GM23338 (cell line): ENCODE results near the gene KIAA2012. TPM values are rescaled to one million over a fixed set of nuclear protein-coding genes. Genes with fewer than 3 reads are reported as not detected.

ENCODE experiments used
- ATAC-seq: fragments of 200-7000 bp; cut with Tn5 transposase; 3 replicates; pipeline ENCODE4 v1.9.1; 2020
- DNase-seq: peaks from one replicate; pipeline ENCODE4 v3.0.0-alpha.2; 2015; ENCODE audit warnings: low spot score
- H2AFZ ChIP-seq: fragments of 200-600 bp; sonication (generic); 2 replicates; pipeline ENCODE4 v1.8.0; 2016; ENCODE audit warnings: antibody characterized with exemption, mild to moderate bottlenecking, moderate library complexity
- H3F3A ChIP-seq: fragments of 200-600 bp; sonication (generic); replicated peaks from 2 replicates; pipeline ENCODE4 v1.8.0; 2017; ENCODE audit warnings: antibody characterized with exemption, mixed run types, low read depth
- H3K27ac ChIP-seq: fragments of 200-600 bp; sonication (generic); 2 replicates; pipeline ENCODE4 v1.6.1; 2016; ENCODE audit warnings: low read depth
- H3K27me3 ChIP-seq: fragments of 200-600 bp; sonication (generic); 2 replicates; pipeline ENCODE4 v1.8.0; 2016; ENCODE audit warnings: mild to moderate bottlenecking, mixed run types, moderate library complexity; ENCODE audit not compliant: insufficient read depth
- H3K36me3 ChIP-seq: fragments of 200-600 bp; sonication (generic); 2 replicates; pipeline ENCODE4 v1.8.0; 2016; ENCODE audit warnings: mild to moderate bottlenecking; ENCODE audit not compliant: insufficient read depth
- H3K4me1 ChIP-seq: fragments of 200-600 bp; sonication (generic); 2 replicates; pipeline ENCODE4 v1.8.0; 2016; ENCODE audit warnings: mild to moderate bottlenecking, moderate library complexity; ENCODE audit not compliant: insufficient read depth
- H3K4me2 ChIP-seq: fragments of 200-600 bp; sonication (generic); 2 replicates; pipeline ENCODE4 v1.7.1; 2017; ENCODE audit warnings: mixed run types
- H3K4me3 ChIP-seq: fragments of 200-600 bp; sonication (generic); 2 replicates; pipeline ENCODE4 v1.6.1; 2016; ENCODE audit warnings: mixed run types
- H3K79me2 ChIP-seq: fragments of 200-600 bp; sonication (generic); replicated peaks from 2 replicates; pipeline ENCODE4 v1.8.0; 2017; ENCODE audit warnings: mild to moderate bottlenecking; ENCODE audit not compliant: insufficient read depth
- H3K9me2 ChIP-seq: fragments of 200-600 bp; sonication (generic); 2 replicates; pipeline ENCODE4 v1.8.0; 2017; ENCODE audit not compliant: insufficient read depth
- H4K20me1 ChIP-seq: fragments of 200-600 bp; sonication (generic); replicated peaks from 2 replicates; pipeline ENCODE4 v1.8.0; 2017; ENCODE audit warnings: mild to moderate bottlenecking; ENCODE audit not compliant: insufficient read depth
- H3K27ac Mint-ChIP-seq: 2 replicates; pipeline ENCODE4 v1.8.0; 2020; ENCODE audit warnings: inconsistent platforms, mild to moderate bottlenecking, moderate library complexity, mixed read lengths
- H3K27me3 Mint-ChIP-seq: 3 replicates; pipeline ENCODE4 v1.8.0; 2022; ENCODE audit warnings: low read depth, mild to moderate bottlenecking, moderate library complexity, mixed read lengths, inconsistent platforms; ENCODE audit not compliant: insufficient read depth, poor library complexity
- H3K36me3 Mint-ChIP-seq: 3 replicates; pipeline ENCODE4 v1.8.0; 2021; ENCODE audit warnings: low read depth, mild to moderate bottlenecking, inconsistent platforms, moderate library complexity, mixed read lengths
- H3K4me1 Mint-ChIP-seq: 3 replicates; pipeline ENCODE4 v1.8.0; 2020; ENCODE audit warnings: mild to moderate bottlenecking, inconsistent platforms, mixed read lengths
- H3K4me3 Mint-ChIP-seq: 3 replicates; pipeline ENCODE4 v1.8.0; 2021; ENCODE audit warnings: moderate library complexity, mild to moderate bottlenecking, inconsistent platforms, mixed read lengths
- H3K9me3 Mint-ChIP-seq: 3 replicates; pipeline ENCODE4 v1.8.0; 2020; ENCODE audit warnings: moderate library complexity, mild to moderate bottlenecking, inconsistent platforms, mixed read lengths
- CREB1 ChIP-seq: fragments of 250-450 bp; sonication (Bioruptor Pico); IDR thresholded peaks from 2 replicates; pipeline ENCODE4 v1.5.0; 2020; ENCODE audit warnings: low read depth, mild to moderate bottlenecking, moderate library complexity
- EZH2 ChIP-seq: fragments of 200-600 bp; sonication (generic); IDR thresholded peaks from one replicate; pipeline ENCODE4 v1.8.0; 2017; ENCODE audit warnings: antibody characterized with exemption, mild to moderate bottlenecking, low read depth; ENCODE audit not compliant: unreplicated experiment
- EZH2phosphoT487 ChIP-seq: fragments of 200-600 bp; sonication (generic); IDR thresholded peaks from one replicate; pipeline ENCODE4 v1.8.1; 2018; ENCODE audit warnings: antibody characterized with exemption; ENCODE audit not compliant: unreplicated experiment
- JUNB ChIP-seq: IDR thresholded peaks from one replicate; pipeline ENCODE4 v1.6.1; 2016; ENCODE audit warnings: antibody characterized with exemption; ENCODE audit not compliant: unreplicated experiment
- NANOG ChIP-seq: IDR thresholded peaks from 2 replicates; pipeline ENCODE4 v1.6.1; 2016; ENCODE audit warnings: antibody characterized with exemption, borderline replicate concordance
- POLR2AphosphoS5 ChIP-seq: IDR thresholded peaks from 2 replicates; pipeline ENCODE4 v1.6.1; 2016; ENCODE audit warnings: antibody characterized with exemption, low read depth
- ZNF114 ChIP-seq: fragments of 250-450 bp; sonication (Bioruptor Pico); IDR thresholded peaks from 2 replicates; pipeline ENCODE4 v1.5.0; 2020; ENCODE audit warnings: mild to moderate bottlenecking, moderate library complexity
- ZNF331 ChIP-seq: fragments of 250-450 bp; sonication (Bioruptor Pico); IDR thresholded peaks from 2 replicates; pipeline ENCODE4 v1.5.0; 2020; ENCODE audit warnings: low read depth, mild to moderate bottlenecking, moderate library complexity
- polyA plus RNA-seq: library from polyadenylated mRNA; unstranded; fragments of >200 nt; fragmentation: Nextera tagmentation; extraction: Ambion mirVana; gene quantifications from 2 replicates; pipeline ENCODE4 v1.2.1, GENCODE V29; 2016
- total RNA-seq: library from RNA; depleted of rRNA; stranded (reverse); fragments of >200 nt; shearing (Covaris generic); gene quantifications from 2 replicates; pipeline ENCODE4 v1.2.3, GENCODE V29; 2014
- TF ChIP-seq, protein P1 (sequence below), 2 experiments: fragments of 200-600 bp in 1 of 2; sonication (generic) in 1 of 2; conservative IDR thresholded peaks; 2 replicates each; pipeline versions ENCODE4 v1.5.1 to v1.6.1; 2016 to 2017; ENCODE audit warnings: antibody characterized with exemption in 2 of 2, low read depth in 2 of 2, mild to moderate bottlenecking in 2 of 2, moderate library complexity in 1 of 2
- TF ChIP-seq, protein P2 (sequence below): IDR thresholded peaks from one replicate; pipeline ENCODE4 v1.6.1; 2018; ENCODE audit warnings: antibody characterized with exemption; ENCODE audit not compliant: unreplicated experiment
- TF ChIP-seq, protein P3 (sequence below): IDR thresholded peaks from 2 replicates; pipeline ENCODE4 v1.6.1; 2016; ENCODE audit warnings: antibody characterized with exemption

The KIAA2012 gene
- total and polyA plus RNA-seq, 2 experiments from 2014 or later: 0.03 to 0.08 TPM

DNA sequence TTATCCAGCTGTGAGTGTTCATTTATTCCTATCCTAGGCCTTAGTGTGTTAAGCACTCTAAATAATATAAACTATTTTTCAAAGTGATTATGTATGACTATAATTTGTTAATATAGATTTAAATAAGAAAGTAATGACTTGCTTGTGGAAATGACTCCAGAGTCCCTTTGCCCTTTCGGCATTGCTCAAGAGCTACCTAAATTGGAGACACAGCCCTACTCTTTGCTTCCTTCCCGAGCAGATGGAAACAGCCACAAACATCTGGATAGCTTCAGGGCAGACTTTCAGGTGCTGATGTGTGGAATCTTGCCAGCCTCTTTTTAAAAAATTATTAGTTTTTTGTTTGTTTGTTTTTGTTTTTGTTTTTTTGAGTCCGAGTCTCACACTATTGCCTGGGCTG, 121.4 kb downstream of the KIAA2012 start:
- TF ChIP-seq CREB1 (CRISPR knock-in tag): no peak
- Mint-ChIP-seq H3K27me3 (no peaks in the 10 kb centered on the region), H3K9me3 (no peaks in the 10 kb centered on the region), H3K4me1 (peaks cover 12% of the 10 kb centered on the region), H3K4me3 (no peak overlapping the region), H3K27ac (no peak overlapping the region), H3K36me3 (no peaks in the 10 kb centered on the region)
- H2AFZ ChIP-seq: no peak overlapping the region
- H3K27ac ChIP-seq: no peak overlapping the region
- ATAC-seq (no peak), DNase-seq (no peak)
- no peaks in the 10 kb centered on the region for H3K79me2 ChIP-seq
- H3K27me3 ChIP-seq: no peaks in the 10 kb centered on the region
- H4K20me1 ChIP-seq: no peaks in the 10 kb centered on the region
- no peak overlapping the region for H3K4me3 ChIP-seq
- H3F3A ChIP-seq: 0 out of 2 replicates have a peak, but pooled peaks cover 3% of the 10 kb centered on the region
- H3K4me1 ChIP-seq: no peaks in the 10 kb centered on the region
- no peaks in the 10 kb centered on the region; the same call in 1 of the 2 replicates for H3K9me2 ChIP-seq
- H3K36me3 ChIP-seq: no peaks in the 10 kb centered on the region
- H3K4me2 ChIP-seq: no peak overlapping the region

GRCh38 chr2:202196727-202197126, 123.7 kb downstream of the KIAA2012 start:
- H3K36me3 ChIP-seq: no peaks in the 10 kb centered on the region
- no peak for ATAC-seq
- DNase-seq: no peak
- H3K4me1 ChIP-seq: no peaks in the 10 kb centered on the region
- H3K27ac Mint-ChIP-seq: no peak overlapping the region
- peaks cover 1% of the 10 kb centered on the region for H3K27me3 Mint-ChIP-seq
- no peaks in the 10 kb centered on the region; the same call in 2 of the 3 replicates for H3K36me3 Mint-ChIP-seq
- H3K4me3 Mint-ChIP-seq: no peak overlapping the region
- peaks cover 12% of the 10 kb centered on the region for H3K4me1 Mint-ChIP-seq
- no peaks in the 10 kb centered on the region; the same call in 1 of the 2 replicates for H4K20me1 ChIP-seq
- no peak overlapping the region for H3K27ac ChIP-seq
- no peak overlapping the region for H3K4me2 ChIP-seq
- H2AFZ ChIP-seq: no peak overlapping the region
- no peaks in the 10 kb centered on the region for H3K27me3 ChIP-seq
- 0 out of 2 replicates have a peak, but pooled peaks cover 3% of the 10 kb centered on the region for H3F3A ChIP-seq
- no peaks in the 10 kb centered on the region for H3K9me3 Mint-ChIP-seq
- no peak overlapping the region for H3K4me3 ChIP-seq
- no peaks in the 10 kb centered on the region; the same call in 1 of the 2 replicates for H3K9me2 ChIP-seq
- H3K79me2 ChIP-seq: no peaks in the 10 kb centered on the region
- TF ChIP-seq, protein P1, sequence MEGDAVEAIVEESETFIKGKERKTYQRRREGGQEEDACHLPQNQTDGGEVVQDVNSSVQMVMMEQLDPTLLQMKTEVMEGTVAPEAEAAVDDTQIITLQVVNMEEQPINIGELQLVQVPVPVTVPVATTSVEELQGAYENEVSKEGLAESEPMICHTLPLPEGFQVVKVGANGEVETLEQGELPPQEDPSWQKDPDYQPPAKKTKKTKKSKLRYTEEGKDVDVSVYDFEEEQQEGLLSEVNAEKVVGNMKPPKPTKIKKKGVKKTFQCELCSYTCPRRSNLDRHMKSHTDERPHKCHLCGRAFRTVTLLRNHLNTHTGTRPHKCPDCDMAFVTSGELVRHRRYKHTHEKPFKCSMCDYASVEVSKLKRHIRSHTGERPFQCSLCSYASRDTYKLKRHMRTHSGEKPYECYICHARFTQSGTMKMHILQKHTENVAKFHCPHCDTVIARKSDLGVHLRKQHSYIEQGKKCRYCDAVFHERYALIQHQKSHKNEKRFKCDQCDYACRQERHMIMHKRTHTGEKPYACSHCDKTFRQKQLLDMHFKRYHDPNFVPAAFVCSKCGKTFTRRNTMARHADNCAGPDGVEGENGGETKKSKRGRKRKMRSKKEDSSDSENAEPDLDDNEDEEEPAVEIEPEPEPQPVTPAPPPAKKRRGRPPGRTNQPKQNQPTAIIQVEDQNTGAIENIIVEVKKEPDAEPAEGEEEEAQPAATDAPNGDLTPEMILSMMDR (conservative IDR thresholded peaks at IDR 0.05; ENCODE audit: low read depth in 2 of 2): no peak
- TF ChIP-seq NANOG (no peak), ZNF114 (no peak), EZH2phosphoT487 (no peak), POLR2AphosphoS5 (no peak), CREB1 (CRISPR knock-in tag) (no peak), EZH2 (no peak), ZNF331 (CRISPR knock-in tag) (no peak), JUNB (no peak)
- TF ChIP-seq, protein P2, sequence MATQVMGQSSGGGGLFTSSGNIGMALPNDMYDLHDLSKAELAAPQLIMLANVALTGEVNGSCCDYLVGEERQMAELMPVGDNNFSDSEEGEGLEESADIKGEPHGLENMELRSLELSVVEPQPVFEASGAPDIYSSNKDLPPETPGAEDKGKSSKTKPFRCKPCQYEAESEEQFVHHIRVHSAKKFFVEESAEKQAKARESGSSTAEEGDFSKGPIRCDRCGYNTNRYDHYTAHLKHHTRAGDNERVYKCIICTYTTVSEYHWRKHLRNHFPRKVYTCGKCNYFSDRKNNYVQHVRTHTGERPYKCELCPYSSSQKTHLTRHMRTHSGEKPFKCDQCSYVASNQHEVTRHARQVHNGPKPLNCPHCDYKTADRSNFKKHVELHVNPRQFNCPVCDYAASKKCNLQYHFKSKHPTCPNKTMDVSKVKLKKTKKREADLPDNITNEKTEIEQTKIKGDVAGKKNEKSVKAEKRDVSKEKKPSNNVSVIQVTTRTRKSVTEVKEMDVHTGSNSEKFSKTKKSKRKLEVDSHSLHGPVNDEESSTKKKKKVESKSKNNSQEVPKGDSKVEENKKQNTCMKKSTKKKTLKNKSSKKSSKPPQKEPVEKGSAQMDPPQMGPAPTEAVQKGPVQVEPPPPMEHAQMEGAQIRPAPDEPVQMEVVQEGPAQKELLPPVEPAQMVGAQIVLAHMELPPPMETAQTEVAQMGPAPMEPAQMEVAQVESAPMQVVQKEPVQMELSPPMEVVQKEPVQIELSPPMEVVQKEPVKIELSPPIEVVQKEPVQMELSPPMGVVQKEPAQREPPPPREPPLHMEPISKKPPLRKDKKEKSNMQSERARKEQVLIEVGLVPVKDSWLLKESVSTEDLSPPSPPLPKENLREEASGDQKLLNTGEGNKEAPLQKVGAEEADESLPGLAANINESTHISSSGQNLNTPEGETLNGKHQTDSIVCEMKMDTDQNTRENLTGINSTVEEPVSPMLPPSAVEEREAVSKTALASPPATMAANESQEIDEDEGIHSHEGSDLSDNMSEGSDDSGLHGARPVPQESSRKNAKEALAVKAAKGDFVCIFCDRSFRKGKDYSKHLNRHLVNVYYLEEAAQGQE: no peak
- TF ChIP-seq, protein P3, sequence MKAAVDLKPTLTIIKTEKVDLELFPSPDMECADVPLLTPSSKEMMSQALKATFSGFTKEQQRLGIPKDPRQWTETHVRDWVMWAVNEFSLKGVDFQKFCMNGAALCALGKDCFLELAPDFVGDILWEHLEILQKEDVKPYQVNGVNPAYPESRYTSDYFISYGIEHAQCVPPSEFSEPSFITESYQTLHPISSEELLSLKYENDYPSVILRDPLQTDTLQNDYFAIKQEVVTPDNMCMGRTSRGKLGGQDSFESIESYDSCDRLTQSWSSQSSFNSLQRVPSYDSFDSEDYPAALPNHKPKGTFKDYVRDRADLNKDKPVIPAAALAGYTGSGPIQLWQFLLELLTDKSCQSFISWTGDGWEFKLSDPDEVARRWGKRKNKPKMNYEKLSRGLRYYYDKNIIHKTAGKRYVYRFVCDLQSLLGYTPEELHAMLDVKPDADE: no peak
